Activated T-helper 9 cell treated with anti-CD3 and anti-CD28 coated beads, Interleukin-2, amount 50 U/mL, for 16 hours (primary cell): ENCODE data around the gene ARHGAP28.
"Not testable (repeated sequence)": the region's sequence is repeated elsewhere in the genome, so short reads cannot be mapped to it uniquely, and the experiment has no call there.

ENCODE experiments used
- DNase-seq: peaks from one replicate; pipeline ENCODE4 v3.0.0-alpha.2; 2020; ENCODE audit warnings: low read depth

ARHGAP28 gene

GRCh38 chr18:6819332-6819731, 89.8 kb downstream of the ARHGAP28 start:
- no peak for DNase-seq

DNA sequence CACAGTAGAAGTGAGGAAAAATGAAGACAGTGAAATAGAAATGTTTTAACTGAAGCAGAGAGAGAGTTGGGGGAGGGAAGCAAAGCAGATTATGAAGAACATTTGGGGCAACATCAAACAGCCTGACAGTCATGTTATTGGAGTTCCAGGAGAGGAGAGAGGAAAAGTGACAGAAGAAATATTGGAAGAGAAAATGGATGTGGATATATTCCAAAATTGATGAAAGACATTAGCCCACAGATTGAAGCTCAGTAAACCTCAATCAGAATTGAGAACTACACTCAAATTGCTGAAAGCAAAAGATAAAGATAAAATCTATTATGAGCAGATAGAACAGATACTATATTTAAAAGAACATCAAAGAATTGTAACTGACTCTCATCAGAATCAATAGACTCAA, 90.8 kb downstream of the ARHGAP28 start:
- DNase-seq = no peak

DNA sequence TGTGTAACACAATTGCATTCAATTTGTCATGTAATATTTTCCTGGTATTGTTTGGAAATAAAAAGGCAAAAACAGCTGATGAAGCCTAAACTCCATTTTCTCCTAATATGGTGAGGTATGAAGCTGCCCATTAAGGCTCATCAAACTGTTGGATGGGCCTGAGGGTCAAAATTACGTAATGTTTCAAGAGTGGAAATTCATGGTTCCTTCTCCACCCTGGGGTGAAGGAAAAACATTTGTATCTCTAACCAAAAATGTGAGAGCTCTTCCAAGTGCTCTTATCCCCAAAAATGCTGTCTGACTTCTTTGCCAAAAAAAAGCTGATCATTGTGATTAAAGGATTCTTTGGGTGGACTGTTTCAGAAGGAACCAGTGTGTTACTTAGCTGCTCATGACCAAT, 91.8 kb downstream of the ARHGAP28 start:
- no peak for DNase-seq

DNA sequence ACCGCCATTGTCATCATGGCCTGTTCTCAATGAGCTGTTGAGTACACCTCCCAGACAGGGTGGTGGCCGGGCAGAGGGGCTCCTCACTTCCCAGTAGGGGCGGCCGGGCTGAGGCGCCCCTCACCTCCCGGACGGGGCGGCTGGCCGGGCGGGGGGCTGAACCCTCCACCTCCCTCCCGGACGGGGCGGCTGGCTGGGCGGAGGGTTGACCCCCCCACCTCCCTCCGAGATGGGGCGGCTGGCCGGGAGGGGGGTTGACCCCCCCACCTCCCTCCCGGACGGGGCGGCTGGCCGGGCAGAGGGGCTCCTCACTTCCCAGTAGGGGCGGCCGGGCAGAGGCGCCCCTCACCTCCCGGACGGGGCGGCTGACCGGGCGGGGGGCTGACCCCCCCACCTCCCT, 97.6 kb downstream of the ARHGAP28 start:
- not testable (repeated sequence) for DNase-seq

- DNase-seq = not testable (repeated sequence)
Measured at GRCh38 chr18:6827566-6827965, 98.0 kb downstream of the ARHGAP28 start.

- no peak for DNase-seq
Measured at GRCh38 chr18:6830916-6831315, 101.4 kb downstream of the ARHGAP28 start.

GRCh38 chr18:6835345-6835744, 105.8 kb downstream of the ARHGAP28 start:
- DNase-seq = no peak

DNA sequence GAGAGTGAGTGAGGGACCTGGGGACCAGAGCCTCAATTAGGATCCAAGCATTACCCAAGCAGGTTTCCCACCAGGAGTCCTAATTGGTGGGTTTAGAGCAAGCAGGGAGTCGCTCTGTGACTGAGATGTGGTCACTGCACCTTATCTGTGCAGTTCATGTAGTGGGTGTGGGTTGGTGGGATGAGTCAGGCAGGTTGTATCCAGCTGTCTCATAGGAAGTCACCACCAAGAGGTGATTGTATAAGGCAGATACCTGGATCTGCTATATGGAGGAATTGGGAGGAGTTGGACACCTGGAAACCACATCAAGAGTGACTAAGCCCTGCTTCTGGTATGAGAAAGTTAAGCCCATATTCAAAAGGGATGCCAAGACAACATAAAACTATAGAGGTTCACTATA, 106.8 kb downstream of the ARHGAP28 start:
- no peak for DNase-seq

- no peak for DNase-seq
Measured at GRCh38 chr18:6837904-6838303, 108.4 kb downstream of the ARHGAP28 start.

DNA sequence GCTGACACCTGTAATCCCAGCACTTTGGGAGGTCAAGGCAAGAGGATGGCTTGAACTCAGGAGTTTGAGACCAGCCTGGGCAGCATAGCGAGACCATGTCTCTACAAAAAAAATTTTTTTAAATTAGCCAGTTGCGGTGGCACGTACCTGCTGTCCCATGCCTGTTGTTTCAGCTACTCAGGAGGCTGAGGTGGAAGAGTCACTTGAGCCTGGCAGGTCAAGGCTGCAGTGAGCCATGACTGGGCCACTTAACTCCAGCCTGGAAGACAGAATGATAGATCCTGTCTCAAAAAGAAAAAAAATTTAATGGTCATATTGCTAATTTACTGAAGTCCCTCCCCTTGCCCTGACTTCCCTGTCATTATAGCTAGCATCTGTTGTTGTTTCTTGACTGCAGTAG, 112.6 kb downstream of the ARHGAP28 start:
- DNase-seq = no peak

- no peak for DNase-seq
Measured at GRCh38 chr18:6843308-6843707, 113.8 kb downstream of the ARHGAP28 start.

DNA sequence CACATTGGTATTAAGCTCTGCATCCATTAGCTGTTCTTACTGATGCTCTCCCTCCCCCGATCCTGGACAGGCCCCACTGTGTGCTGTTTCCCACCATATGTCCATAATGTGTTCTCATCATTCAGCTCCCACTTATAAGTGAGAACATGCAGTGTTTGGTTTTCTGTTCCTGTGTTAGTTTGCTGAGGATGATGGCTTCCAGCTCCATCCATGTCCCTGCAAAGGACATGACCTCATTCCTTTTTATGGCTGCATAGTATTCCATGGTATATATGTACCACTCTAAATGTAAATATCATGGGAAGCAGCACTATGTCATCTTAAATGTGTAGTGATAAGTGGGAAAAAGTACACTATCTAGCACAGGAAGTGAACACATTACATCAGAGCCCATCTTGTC, 116.0 kb downstream of the ARHGAP28 start:
- not testable (repeated sequence) for DNase-seq

DNA sequence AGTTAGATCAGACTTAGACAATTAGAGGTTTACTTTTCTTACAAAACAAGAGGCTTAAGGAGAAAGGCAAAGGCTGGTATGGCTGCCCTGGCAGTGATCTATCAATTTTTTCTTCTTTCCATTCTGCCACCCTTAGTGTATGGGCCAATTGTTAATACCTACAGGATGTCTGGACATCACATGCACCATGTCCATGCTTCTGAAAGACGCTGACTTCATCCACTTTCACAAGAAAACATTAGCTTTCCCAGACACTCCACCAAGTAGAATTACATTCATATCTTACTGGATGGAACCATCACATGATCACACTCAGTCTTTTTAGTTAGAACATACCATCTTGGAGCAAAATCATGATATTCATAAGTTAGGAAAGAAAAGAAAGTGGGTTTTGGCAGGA, 120.9 kb downstream of the ARHGAP28 start:
- DNase-seq = no peak

DNA sequence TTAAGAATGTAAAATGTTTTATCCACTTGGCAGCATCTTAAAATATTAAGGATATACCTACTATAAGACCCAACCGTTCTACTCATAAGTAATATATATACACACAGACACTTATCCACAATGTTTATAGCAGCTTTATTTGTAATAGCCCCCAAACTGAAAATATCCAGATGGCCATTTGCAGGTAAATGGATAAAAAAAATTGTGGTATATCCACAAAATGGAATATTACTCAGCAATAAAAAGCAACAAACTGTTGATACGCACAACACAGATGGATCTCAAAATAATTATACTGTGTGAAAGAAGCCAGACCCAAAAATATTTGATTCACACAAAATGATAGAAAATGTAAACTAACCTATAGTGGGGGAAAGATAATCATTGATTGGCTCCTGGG, 122.0 kb downstream of the ARHGAP28 start:
- DNase-seq = no peak

DNA sequence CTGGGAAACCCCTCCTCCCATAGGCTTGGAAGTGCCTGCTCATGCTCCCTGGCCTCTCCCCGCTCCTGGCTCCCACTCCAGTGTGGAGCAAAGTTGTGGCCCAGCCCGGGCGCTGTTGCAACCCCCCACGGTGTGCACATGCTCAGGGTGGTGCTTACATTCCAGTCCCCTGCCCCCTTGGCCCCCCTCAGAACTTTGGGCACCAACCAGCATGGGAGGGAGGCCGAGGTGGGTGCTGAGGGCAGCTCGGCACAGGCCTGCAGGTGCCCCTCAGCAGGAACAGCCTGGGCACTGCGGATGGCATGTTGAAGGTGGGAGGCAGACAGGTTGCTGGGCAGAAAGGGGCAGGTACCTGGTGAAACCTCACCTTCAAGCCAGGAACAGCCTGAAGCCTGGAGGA, 125.3 kb downstream of the ARHGAP28 start:
- no peak for DNase-seq

GRCh38 chr18:6855767-6856166, 126.3 kb downstream of the ARHGAP28 start:
- DNase-seq = no peak

- DNase-seq = no peak
Measured at GRCh38 chr18:6857300-6857699, 127.8 kb downstream of the ARHGAP28 start.

GRCh38 chr18:6859676-6860422, 130.3 kb downstream of the ARHGAP28 start:
- no peak for DNase-seq

- DNase-seq = no peak
Measured at GRCh38 chr18:6860804-6861448, 131.4 kb downstream of the ARHGAP28 start.

- no peak for DNase-seq
Measured at GRCh38 chr18:6865251-6865650, 135.7 kb downstream of the ARHGAP28 start.

DNA sequence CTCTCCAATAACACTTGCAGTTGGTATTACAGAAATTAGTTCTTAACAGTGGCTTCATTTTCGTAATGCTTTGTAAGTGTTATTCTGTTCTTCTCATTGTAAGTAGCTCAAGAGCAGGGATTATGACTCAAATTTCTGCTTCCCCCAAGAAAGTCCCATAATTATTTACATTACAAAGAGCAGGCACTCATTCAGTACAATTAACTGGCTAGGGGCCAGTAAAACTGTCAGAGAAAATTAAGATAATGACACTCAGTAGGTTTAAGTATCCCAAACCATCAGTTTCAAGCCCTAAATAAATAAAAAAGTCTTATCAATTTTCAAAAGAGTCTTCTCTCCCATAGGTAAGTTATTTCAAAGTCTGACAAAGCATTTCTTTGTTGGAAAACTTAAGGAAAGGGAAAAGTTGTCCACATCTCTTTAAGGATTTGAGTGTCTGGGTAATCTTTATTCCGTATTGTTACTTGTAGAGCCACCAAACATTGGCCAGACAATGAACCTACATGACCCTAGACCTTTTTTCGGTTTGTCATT, 137.1 kb downstream of the ARHGAP28 start:
- no peak for DNase-seq

GRCh38 chr18:6868033-6868432, 138.5 kb downstream of the ARHGAP28 start:
- DNase-seq = no peak

DNA sequence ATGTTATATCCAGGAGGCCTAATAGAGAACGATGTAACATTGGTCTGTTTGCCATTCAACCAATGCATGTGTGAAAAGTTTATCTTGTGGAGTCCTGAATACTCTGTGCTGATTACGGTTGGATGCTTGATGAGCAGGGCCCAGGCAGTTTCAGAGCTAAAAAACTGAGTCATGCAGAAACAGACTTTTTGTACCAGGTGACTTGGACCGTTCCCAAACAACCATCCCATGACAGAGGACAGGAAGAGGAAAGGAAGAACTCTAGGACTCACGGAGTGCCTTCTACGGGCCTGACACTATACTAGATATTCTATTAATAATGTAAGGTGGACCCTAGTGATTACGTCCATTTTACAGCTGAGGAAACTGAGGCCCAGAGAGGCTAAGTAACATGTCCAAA, 142.1 kb downstream of the ARHGAP28 start:
- no peak for DNase-seq
